Thyroid gland (tissue), 4 donors: ENCODE measurements around the gene EXOC4.

Experiments used
- POLR2A ChIP-seq, 2 donors: fragments of 450-650 bp; IDR thresholded peaks; one replicate each; pipeline ENCODE4 v1.6.1; 2017; ENCODE audit warnings: antibody characterized with exemption in 2 of 2, mild to moderate bottlenecking in 2 of 2, moderate library complexity in 1 of 2
- TF ChIP-seq, protein P1 (sequence below), 6 experiments: fragments of 200-600 bp in 3 of 6; fragments of 450-650 bp in 3 of 6; sonication (generic) in 3 of 6; IDR thresholded peaks; one replicate each; pipeline ENCODE4 v1.5.1; 2016 to 2019; ENCODE audit warnings: antibody characterized with exemption in 6 of 6, mild to moderate bottlenecking in 2 of 6, inconsistent platforms in 1 of 6, moderate library complexity in 1 of 6

DNA sequence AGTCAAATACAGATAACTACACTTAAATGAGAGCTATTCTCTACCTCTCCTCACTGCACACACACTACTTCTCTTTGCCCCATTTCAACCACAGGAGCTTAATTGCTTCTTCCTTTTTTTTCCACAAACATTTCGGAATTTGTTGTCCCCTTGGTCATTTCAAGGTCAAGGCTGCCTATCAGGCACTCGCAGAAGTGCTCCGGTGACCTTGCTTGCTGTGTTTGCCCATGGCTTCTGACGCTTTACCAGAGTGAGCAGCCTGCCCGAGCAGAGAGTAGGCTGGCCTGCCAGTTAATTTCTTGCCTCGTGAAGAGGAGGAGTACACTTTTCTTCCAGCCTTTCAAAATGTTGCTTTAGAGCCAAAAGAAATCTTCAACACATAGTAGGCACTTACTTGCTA, 577.2 kb downstream of the EXOC4 start:
- TF ChIP-seq, protein P1, sequence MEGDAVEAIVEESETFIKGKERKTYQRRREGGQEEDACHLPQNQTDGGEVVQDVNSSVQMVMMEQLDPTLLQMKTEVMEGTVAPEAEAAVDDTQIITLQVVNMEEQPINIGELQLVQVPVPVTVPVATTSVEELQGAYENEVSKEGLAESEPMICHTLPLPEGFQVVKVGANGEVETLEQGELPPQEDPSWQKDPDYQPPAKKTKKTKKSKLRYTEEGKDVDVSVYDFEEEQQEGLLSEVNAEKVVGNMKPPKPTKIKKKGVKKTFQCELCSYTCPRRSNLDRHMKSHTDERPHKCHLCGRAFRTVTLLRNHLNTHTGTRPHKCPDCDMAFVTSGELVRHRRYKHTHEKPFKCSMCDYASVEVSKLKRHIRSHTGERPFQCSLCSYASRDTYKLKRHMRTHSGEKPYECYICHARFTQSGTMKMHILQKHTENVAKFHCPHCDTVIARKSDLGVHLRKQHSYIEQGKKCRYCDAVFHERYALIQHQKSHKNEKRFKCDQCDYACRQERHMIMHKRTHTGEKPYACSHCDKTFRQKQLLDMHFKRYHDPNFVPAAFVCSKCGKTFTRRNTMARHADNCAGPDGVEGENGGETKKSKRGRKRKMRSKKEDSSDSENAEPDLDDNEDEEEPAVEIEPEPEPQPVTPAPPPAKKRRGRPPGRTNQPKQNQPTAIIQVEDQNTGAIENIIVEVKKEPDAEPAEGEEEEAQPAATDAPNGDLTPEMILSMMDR (IDR thresholded peaks at IDR 0.05): no peak
- TF ChIP-seq POLR2A (IDR thresholded peaks at IDR 0.05): no peak
